Right lobe of liver (tissue), 4 donors: ENCODE results near the gene F8.

ENCODE experiments used
- POLR2A ChIP-seq: fragments of 450-650 bp; IDR thresholded peaks from one replicate; pipeline ENCODE4 v1.6.1; 2017; ENCODE audit warnings: antibody characterized with exemption, mild to moderate bottlenecking
- TF ChIP-seq, protein P1 (sequence below), 4 donors: fragments of 200-600 bp in 3 of 4; fragments of 450-650 bp in 1 of 4; IDR thresholded peaks; one replicate each; pipeline versions ENCODE4 v1.5.1 to v1.8.0; 2016 to 2022; ENCODE audit warnings: antibody characterized with exemption in 4 of 4, mild to moderate bottlenecking in 2 of 4
- donor health status: DM: no; HTN: no; CAD: no.
- donor health status: DM: no; HTN: no; CAD: no.
- donor health status: DM: no; HTN: yes; CAD: no.

DNA sequence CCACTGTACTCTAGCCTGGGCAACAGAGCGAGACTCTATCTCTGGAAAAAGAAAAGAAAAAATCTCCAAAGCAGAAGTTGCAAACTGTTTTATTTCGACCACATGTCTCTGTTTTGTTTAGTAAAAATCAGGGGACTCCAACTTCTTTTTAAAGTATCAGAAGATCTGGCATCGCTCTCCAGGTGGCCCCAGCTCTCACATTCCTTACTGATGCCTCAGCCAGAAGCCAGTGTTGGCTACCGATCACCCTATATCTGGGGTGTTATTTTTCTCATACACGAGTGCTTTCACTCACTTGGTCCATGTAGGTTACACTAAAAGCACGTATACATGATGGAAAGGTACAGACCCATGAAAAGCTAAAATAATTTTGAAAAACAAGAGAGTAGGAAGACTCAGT lies 225.5 kb downstream of the F8 start:
- TF ChIP-seq, protein P1, sequence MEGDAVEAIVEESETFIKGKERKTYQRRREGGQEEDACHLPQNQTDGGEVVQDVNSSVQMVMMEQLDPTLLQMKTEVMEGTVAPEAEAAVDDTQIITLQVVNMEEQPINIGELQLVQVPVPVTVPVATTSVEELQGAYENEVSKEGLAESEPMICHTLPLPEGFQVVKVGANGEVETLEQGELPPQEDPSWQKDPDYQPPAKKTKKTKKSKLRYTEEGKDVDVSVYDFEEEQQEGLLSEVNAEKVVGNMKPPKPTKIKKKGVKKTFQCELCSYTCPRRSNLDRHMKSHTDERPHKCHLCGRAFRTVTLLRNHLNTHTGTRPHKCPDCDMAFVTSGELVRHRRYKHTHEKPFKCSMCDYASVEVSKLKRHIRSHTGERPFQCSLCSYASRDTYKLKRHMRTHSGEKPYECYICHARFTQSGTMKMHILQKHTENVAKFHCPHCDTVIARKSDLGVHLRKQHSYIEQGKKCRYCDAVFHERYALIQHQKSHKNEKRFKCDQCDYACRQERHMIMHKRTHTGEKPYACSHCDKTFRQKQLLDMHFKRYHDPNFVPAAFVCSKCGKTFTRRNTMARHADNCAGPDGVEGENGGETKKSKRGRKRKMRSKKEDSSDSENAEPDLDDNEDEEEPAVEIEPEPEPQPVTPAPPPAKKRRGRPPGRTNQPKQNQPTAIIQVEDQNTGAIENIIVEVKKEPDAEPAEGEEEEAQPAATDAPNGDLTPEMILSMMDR (IDR thresholded peaks at IDR 0.05), result no peak
- no peak for TF ChIP-seq POLR2A
